Testis (tissue), 3 donors: Measurements from ENCODE around the gene GGPS1. TPM values are rescaled to one million over a fixed set of nuclear protein-coding genes. Genes with fewer than 3 reads are reported as not detected.

Source experiments
- DNase-seq: peaks from one replicate; pipeline ENCODE4 v3.0.0-alpha.2; 2019
- H3K27ac ChIP-seq, 2 donors: fragments of 200-600 bp; sonication (generic); one replicate each; pipeline ENCODE4 v1.5.1; 2019
- H3K27me3 ChIP-seq: fragments of 200-600 bp; sonication (generic); one replicate; pipeline ENCODE4 v1.5.1; 2019
- H3K36me3 ChIP-seq: fragments of 200-600 bp; sonication (generic); one replicate; pipeline ENCODE4 v1.5.1; 2017; ENCODE audit warnings: low read depth; ENCODE audit errors: missing control alignments
- H3K4me1 ChIP-seq: fragments of 200-600 bp; sonication (generic); one replicate; pipeline ENCODE4 v1.5.1; 2019
- H3K4me3 ChIP-seq, 2 donors: fragments of 200-600 bp; sonication (generic); one replicate each; pipeline ENCODE4 v1.5.1; 2017 to 2019
- H3K9me3 ChIP-seq: fragments of 200-600 bp; sonication (generic); one replicate; pipeline ENCODE4 v1.5.1; 2017
- CTCF ChIP-seq, 3 experiments: fragments of 450-650 bp in 2 of 3; fragments of 200-600 bp in 1 of 3; sonication (generic) in 1 of 3; IDR thresholded peaks; one replicate each; pipeline ENCODE4 v1.5.1; 2016 to 2019; ENCODE audit warnings: antibody characterized with exemption in 3 of 3, mild to moderate bottlenecking in 2 of 3, moderate library complexity in 1 of 3
- POLR2A ChIP-seq: fragments of 450-650 bp; IDR thresholded peaks from one replicate; pipeline ENCODE4 v1.6.1; 2017; ENCODE audit warnings: antibody characterized with exemption, mild to moderate bottlenecking, moderate library complexity
- WGBS, 2 donors: methylation state at CpG; one replicate each; pipeline ENCODE4 v1.1.5; 2018; 5-methylcytosine and 5-hydroxymethylcytosine counted together
- intact Hi-C: fragments of 100-400 bp; cut with DNase I; formaldehyde crosslinking; loops from one replicate; pipeline ENCODE4 v1.15.1; 2023; ENCODE audit warnings: low total_unique reads
- polyA plus RNA-seq: library from polyadenylated mRNA; stranded (reverse); fragments of 350-450 nt; fragmentation: Illumina TruSeq; extraction: RNeasy Lipid Tissue Mini Kit (QIAGEN cat#74804); gene quantifications from one replicate; pipeline ENCODE4 v1.2.3, GENCODE V29; 2014; ENCODE audit warnings: low read depth, low replicate concordance; ENCODE audit not compliant: insufficient read depth
- total RNA-seq, 2 donors: library from RNA; depleted of rRNA; stranded (reverse); fragments of >200 nt; gene quantifications; one replicate each; pipeline ENCODE4 v1.2.3, GENCODE V29; 2016

Gene GGPS1
- total and polyA plus RNA-seq, 3 donors from 2014 or later: 29.4 to 73.0 (median 37.4) TPM

DNA sequence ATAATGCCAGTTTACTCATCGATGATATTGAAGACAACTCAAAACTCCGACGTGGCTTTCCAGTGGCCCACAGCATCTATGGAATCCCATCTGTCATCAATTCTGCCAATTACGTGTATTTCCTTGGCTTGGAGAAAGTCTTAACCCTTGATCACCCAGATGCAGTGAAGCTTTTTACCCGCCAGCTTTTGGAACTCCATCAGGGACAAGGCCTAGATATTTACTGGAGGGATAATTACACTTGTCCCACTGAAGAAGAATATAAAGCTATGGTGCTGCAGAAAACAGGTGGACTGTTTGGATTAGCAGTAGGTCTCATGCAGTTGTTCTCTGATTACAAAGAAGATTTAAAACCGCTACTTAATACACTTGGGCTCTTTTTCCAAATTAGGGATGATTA lies 13.7 kb downstream of the GGPS1 start:
- no peaks in the 10 kb centered on the region for H3K36me3 ChIP-seq
- intact Hi-C loops: no loop called here

GRCh38 chr1:235342471-235342870 lies 14.1 kb downstream of the GGPS1 start:
- no peak for DNase-seq
- Histone ChIP-seq H3K4me3 (no peak overlapping the region), H3K27me3 (no peaks in the 10 kb centered on the region), H3K27ac (no peak overlapping the region), H3K4me1 (no peaks in the 10 kb centered on the region), H3K9me3 (no peaks in the 10 kb centered on the region), H3K36me3 (no peaks in the 10 kb centered on the region)
- TF ChIP-seq CTCF (IDR thresholded peaks at IDR 0.05): no peak
- no peak for TF ChIP-seq POLR2A
- intact Hi-C loops: no loop called here
- 88 to 91% methylated on average over 3 of the region's 3 CpGs for WGBS, 2 donors

More for the DNA sequence above, 13.7 kb downstream of the GGPS1 start:
- WGBS, 2 donors: 70 to 72% methylated on average over 6 of the region's 6 CpGs
- Histone ChIP-seq H3K9me3 (no peaks in the 10 kb centered on the region), H3K27me3 (no peaks in the 10 kb centered on the region), H3K27ac (no peak overlapping the region), H3K4me3 (no peak overlapping the region), H3K4me1 (no peaks in the 10 kb centered on the region)
- DNase-seq: no peak
- TF ChIP-seq CTCF (IDR thresholded peaks at IDR 0.05) (no peak), POLR2A (no peak)

DNA sequence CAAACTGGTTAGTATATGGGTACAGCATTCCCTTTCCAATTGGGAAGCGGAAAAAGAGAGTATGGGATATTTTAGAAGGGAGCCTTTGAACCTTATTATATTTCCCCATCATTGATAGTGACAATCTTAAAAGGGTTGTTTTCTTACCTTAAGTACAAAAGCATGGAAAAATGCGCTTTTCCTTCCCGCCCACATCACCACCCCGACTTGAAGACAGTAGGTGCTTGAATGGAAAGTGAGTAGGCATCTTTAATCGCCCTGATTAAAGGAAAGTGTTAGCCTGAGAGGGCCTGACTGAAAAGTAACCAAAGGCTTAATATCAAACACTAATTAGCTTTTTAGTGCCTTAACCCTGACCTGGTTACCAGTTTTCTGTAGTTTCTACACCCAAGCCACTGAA lies 15.4 kb downstream of the GGPS1 start:
- Histone ChIP-seq H3K4me1 (no peaks in the 10 kb centered on the region), H3K27me3 (no peaks in the 10 kb centered on the region), H3K27ac (no peak overlapping the region), H3K9me3 (no peaks in the 10 kb centered on the region), H3K4me3 (no peak overlapping the region), H3K36me3 (no peaks in the 10 kb centered on the region)
- intact Hi-C loops: no loop called here
- 90 to 96% methylated on average over 5 of the region's 5 CpGs for WGBS, 2 donors
- no peak for TF ChIP-seq POLR2A
- TF ChIP-seq CTCF (IDR thresholded peaks at IDR 0.05): no peak
- no peak for DNase-seq

DNA sequence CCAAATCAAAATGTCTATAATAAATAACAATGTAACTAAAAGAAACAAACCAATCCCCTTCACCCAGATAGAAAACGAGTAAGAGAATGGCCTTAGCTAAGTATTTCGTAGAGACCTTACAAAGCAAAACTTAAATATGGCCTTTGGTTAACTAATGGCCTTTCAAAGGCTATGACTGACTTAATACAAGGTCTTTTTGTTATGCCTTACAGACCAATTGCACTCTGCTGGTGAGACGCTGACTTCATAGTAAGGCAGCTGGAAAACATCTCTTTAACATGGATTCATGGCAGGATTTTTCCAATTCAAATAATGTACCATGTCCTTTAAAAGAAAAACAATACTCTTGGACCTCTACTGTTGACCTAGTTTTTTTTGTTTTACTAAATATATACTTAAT lies 23.1 kb downstream of the GGPS1 start:
- no peaks in the 10 kb centered on the region for H3K36me3 ChIP-seq
- H3K27ac ChIP-seq: no peak overlapping the region
- DNase-seq: no peak
- no peak overlapping the region for H3K4me3 ChIP-seq
- H3K27me3 ChIP-seq: no peaks in the 10 kb centered on the region
- 66 to 67% methylated on average over 3 of the region's 3 CpGs for WGBS, 2 donors
- no peaks in the 10 kb centered on the region for H3K9me3 ChIP-seq
- intact Hi-C loops: no loop called here
- H3K4me1 ChIP-seq: no peaks in the 10 kb centered on the region
- TF ChIP-seq POLR2A (no peak), CTCF (IDR thresholded peaks at IDR 0.05) (no peak)

- TF ChIP-seq POLR2A: no peak
- TF ChIP-seq CTCF (IDR thresholded peaks at IDR 0.05): no peak
- H3K9me3 ChIP-seq: no peaks in the 10 kb centered on the region
- intact Hi-C loops: no loop called here
- H3K4me3 ChIP-seq: no peak overlapping the region
- no peak for DNase-seq
- H3K36me3 ChIP-seq: no peaks in the 10 kb centered on the region
- H3K4me1 ChIP-seq: no peaks in the 10 kb centered on the region
- WGBS, 2 donors: 65 to 86% methylated on average over 3 of the region's 3 CpGs
- H3K27ac ChIP-seq: no peak overlapping the region
- H3K27me3 ChIP-seq: no peaks in the 10 kb centered on the region
Observed at GRCh38 chr1:235351898-235352297, 23.5 kb downstream of the GGPS1 start.
